Breast epithelium (tissue), 4 donors: ENCODE results near the gene PCNX2. TPM values are rescaled to one million over a fixed set of nuclear protein-coding genes. Genes with fewer than 3 reads are reported as not detected.

ENCODE experiments used
- DNase-seq, 2 donors: peaks; one replicate each; pipeline ENCODE4 v3.0.0-alpha.2; 2019; ENCODE audit warnings: low spot score in 2 of 2
- H3K27ac ChIP-seq, 2 donors: fragments of 200-600 bp; sonication (generic) in 1 of 2; one replicate each; pipeline ENCODE4 v1.5.1; 2016 to 2019; ENCODE audit warnings: mild to moderate bottlenecking in 1 of 2
- H3K27me3 ChIP-seq, 2 donors: fragments of 200-600 bp; sonication (generic) in 1 of 2; one replicate each; pipeline versions ENCODE4 v1.5.1 to v1.6.0; 2017 to 2019; ENCODE audit warnings: control low read depth in 1 of 2, mild to moderate bottlenecking in 1 of 2
- H3K36me3 ChIP-seq: fragments of 200-600 bp; one replicate; pipeline ENCODE4 v1.5.1; 2019
- H3K4me1 ChIP-seq, 2 donors: fragments of 200-600 bp; sonication (generic); one replicate each; pipeline ENCODE4 v1.5.1; 2016 to 2019; ENCODE audit warnings: control low read depth in 1 of 2
- H3K4me3 ChIP-seq, 3 donors: fragments of 200-600 bp; sonication (generic); 1 replicate in 2 of 3; 2 replicates in 1 of 3; pipeline ENCODE4 v1.5.1; 2016 to 2019; ENCODE audit warnings: mild to moderate bottlenecking in 3 of 3, moderate library complexity in 2 of 3
- H3K9me3 ChIP-seq, 2 donors: fragments of 200-600 bp; sonication (generic) in 1 of 2; one replicate each; pipeline ENCODE4 v1.5.1; 2016 to 2019; ENCODE audit warnings: control low read depth in 1 of 2
- POLR2A ChIP-seq: fragments of 450-650 bp; IDR thresholded peaks from one replicate; pipeline ENCODE4 v1.6.1; 2016; ENCODE audit warnings: antibody characterized with exemption, mild to moderate bottlenecking, moderate library complexity
- POLR2AphosphoS5 ChIP-seq, 3 donors: sonication (generic); formaldehyde crosslinking; IDR thresholded peaks; one replicate each; pipeline ENCODE4 v1.6.1; 2017; ENCODE audit warnings: antibody characterized with exemption in 3 of 3
- intact Hi-C: fragments of 100-400 bp; cut with DNase I; formaldehyde crosslinking; loops from one replicate; pipeline ENCODE4 v1.15.1; 2023; ENCODE audit warnings: low total_unique reads
- total RNA-seq, 3 donors: library from RNA; depleted of rRNA; stranded (reverse); fragments of >200 nt; gene quantifications; one replicate each; pipeline ENCODE4 v1.1.0, GENCODE V29; 2016
- TF ChIP-seq, protein P1 (sequence below), 3 donors: fragments of 450-650 bp; IDR thresholded peaks; one replicate each; pipeline ENCODE4 v1.5.1; 2016 to 2017; ENCODE audit warnings: antibody characterized with exemption in 3 of 3, mild to moderate bottlenecking in 3 of 3, moderate library complexity in 3 of 3

PCNX2 gene
- total RNA-seq, 3 donors from 2014 or later: 18.7 to 32.6 (median 26.2) TPM

DNA sequence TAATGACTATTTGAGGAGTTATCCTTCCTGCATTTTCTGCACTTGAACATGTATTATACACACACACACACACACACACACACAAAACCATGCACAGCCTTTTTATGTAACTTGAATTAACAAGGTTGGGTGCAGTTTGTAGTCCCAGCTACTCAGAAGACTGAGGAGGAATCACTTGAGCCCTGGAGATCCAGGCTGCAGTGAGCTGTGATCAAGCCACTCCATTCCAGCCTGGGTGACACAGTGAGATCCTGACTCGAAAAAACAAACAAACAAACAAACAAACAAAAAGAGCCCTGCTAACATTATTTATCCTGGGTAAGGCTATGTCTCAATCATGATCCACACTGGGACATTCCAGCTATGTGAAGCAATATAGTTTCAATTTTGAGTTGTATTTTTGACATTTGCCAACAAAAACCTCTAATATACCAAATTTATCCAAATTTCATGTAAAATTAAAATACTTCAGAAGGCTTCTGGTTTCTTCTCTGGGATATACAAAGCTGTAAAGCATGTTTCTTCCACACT is 188.3 kb downstream of the PCNX2 start:
- H3K27ac ChIP-seq: peak overlapping the region in 1 of 2 donors; percentile 75
- no peaks in the 10 kb centered on the region for H3K9me3 ChIP-seq
- no peaks in the 10 kb centered on the region for H3K27me3 ChIP-seq
- H3K4me1 ChIP-seq: peaks cover 0 to 1% of the 10 kb centered on the region in 2 donors
- H3K4me3 ChIP-seq: no peak overlapping the region
- DNase-seq: no peak
- intact Hi-C loops: no loop called here
- H3K36me3 ChIP-seq: no peaks in the 10 kb centered on the region
- TF ChIP-seq POLR2AphosphoS5 (IDR thresholded peaks at IDR 0.05): no peak
- no peak for TF ChIP-seq POLR2A
- TF ChIP-seq, protein P1, sequence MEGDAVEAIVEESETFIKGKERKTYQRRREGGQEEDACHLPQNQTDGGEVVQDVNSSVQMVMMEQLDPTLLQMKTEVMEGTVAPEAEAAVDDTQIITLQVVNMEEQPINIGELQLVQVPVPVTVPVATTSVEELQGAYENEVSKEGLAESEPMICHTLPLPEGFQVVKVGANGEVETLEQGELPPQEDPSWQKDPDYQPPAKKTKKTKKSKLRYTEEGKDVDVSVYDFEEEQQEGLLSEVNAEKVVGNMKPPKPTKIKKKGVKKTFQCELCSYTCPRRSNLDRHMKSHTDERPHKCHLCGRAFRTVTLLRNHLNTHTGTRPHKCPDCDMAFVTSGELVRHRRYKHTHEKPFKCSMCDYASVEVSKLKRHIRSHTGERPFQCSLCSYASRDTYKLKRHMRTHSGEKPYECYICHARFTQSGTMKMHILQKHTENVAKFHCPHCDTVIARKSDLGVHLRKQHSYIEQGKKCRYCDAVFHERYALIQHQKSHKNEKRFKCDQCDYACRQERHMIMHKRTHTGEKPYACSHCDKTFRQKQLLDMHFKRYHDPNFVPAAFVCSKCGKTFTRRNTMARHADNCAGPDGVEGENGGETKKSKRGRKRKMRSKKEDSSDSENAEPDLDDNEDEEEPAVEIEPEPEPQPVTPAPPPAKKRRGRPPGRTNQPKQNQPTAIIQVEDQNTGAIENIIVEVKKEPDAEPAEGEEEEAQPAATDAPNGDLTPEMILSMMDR (IDR thresholded peaks at IDR 0.05): no peak

DNA sequence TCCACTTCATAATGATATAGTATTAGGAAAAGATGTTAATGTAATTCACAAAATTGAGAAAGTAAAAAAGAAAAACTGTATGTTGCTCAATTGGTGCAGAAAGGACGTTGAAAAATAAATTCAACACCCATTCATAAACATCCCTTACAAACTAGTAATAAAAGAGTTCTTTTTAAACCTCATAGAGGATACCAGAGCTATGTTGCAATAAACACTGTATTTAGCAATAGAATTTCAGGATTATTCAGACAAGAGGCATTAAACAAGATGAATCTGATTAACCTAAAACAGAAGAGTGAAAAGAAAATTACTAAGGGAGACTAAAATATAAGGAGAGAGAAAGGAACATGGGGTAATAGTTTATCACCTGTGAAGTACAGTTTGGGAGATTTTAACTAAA is 190.3 kb downstream of the PCNX2 start:
- Histone ChIP-seq H3K36me3 (no peaks in the 10 kb centered on the region), H3K27me3 (no peaks in the 10 kb centered on the region), H3K4me1 (no peaks in the 10 kb centered on the region), H3K9me3 (no peaks in the 10 kb centered on the region), H3K4me3 (no peak overlapping the region), H3K27ac (no peak overlapping the region)
- intact Hi-C loops: no loop called here
- no peak for DNase-seq
- no peak for TF ChIP-seq POLR2AphosphoS5 (IDR thresholded peaks at IDR 0.05)

DNA sequence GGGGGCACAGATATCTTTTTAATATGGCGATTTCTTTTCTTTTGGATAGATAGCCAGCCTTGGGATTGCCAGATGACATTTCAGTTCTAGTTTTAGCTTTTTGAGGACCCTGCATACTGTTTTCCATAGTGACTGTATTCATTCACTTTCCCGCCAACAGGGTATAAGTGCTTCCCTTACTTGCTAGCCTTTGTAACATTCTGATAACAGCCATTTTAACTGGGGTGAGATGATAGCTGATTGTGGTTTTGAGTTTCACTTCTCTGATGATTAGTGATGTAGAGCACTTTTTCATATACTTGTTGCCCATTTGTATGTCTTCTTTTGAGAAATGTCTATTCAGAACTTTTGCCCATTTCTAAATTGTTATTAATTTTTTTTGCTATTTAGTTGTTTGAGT is 193.2 kb downstream of the PCNX2 start:
- no peaks in the 10 kb centered on the region for H3K36me3 ChIP-seq
- no peak overlapping the region for H3K4me3 ChIP-seq
- H3K4me1 ChIP-seq: no peaks in the 10 kb centered on the region
- intact Hi-C loops: no loop called here
- H3K27me3 ChIP-seq: no peaks in the 10 kb centered on the region
- H3K9me3 ChIP-seq: no peaks in the 10 kb centered on the region
- DNase-seq: no peak
- TF ChIP-seq POLR2A (no peak), POLR2AphosphoS5 (IDR thresholded peaks at IDR 0.05) (no peak)
- TF ChIP-seq, protein P1 (IDR thresholded peaks at IDR 0.05): no peak
- no peak overlapping the region for H3K27ac ChIP-seq

DNA sequence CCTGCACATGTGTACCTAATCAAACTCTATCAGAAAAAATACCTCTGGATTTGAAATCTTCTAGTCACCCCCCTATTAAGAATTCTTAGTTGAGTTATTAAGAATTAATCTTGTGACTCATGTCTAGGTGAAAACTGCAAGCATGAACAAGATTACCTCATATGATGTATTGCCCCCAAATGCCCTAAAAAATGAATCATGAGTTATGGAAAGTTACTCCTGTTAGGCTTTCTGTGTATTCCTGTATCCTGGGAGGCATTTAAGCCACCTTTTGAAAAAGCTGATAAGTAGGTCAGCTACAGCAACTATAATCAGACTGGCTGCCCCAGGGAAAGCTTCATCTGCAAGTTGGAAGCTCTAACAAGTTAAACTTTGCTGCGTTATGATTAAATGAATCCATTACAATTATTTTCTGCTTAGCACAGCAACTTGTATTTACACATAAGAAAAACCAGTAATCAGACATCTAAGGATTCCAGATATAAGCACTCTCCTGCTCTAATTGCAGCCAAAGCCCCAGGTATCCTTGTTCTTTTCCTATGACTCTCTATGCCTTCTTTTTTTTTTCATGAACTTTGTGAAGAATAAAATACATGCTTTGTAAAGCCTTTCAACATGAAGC is 197.5 kb downstream of the PCNX2 start:
- intact Hi-C loops: no loop called here
- TF ChIP-seq POLR2AphosphoS5 (IDR thresholded peaks at IDR 0.05) (no peak), POLR2A (no peak)
- TF ChIP-seq, protein P1 (IDR thresholded peaks at IDR 0.05): no peak
- H3K9me3 ChIP-seq: no peaks in the 10 kb centered on the region
- H3K36me3 ChIP-seq: no peaks in the 10 kb centered on the region
- no peak overlapping the region for H3K27ac ChIP-seq
- H3K4me1 ChIP-seq: no peaks in the 10 kb centered on the region
- H3K27me3 ChIP-seq: no peaks in the 10 kb centered on the region
- no peak for DNase-seq
- no peak overlapping the region for H3K4me3 ChIP-seq

DNA sequence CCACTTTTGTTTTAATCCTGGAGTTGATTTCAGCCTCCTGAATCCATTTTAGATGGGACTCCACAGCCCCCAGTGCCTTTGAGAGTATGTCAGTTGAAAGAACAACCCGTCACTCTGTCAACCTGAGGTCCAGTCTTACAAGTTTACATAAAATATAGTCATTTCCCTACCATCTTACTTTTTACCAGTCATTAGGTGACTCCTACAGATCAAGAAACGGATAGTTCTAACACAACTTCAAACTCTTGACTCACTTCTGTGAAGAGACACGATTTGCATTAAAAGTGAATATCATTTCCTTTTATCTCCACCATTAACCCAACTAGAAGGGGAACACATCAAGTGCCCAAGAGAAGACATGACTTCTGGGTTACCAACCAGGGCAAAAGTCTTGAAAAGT is 198.0 kb downstream of the PCNX2 start:
- Histone ChIP-seq H3K36me3 (no peaks in the 10 kb centered on the region), H3K4me1 (no peaks in the 10 kb centered on the region), H3K27me3 (no peaks in the 10 kb centered on the region), H3K27ac (no peak overlapping the region), H3K9me3 (no peaks in the 10 kb centered on the region), H3K4me3 (no peak overlapping the region)
- DNase-seq: no peak
- TF ChIP-seq POLR2A: no peak
- TF ChIP-seq, protein P1 (IDR thresholded peaks at IDR 0.05): no peak
- TF ChIP-seq POLR2AphosphoS5 (IDR thresholded peaks at IDR 0.05): no peak
- intact Hi-C loops: no loop called here
